Mucosa of rectum (tissue), 2 donors: ENCODE results near the gene EAF1.
"Not testable (repeated sequence)": the region's sequence is repeated elsewhere in the genome, so short reads cannot be mapped to it uniquely, and the experiment has no call there.

Experiments
- H3K27ac ChIP-seq, 2 donors: one replicate each; pipeline ENCODE4 v1.7.0; 2013; ENCODE audit warnings: inconsistent platforms in 2 of 2, low read depth in 2 of 2, low read length in 2 of 2
- H3K27me3 ChIP-seq, 2 donors: one replicate each; pipeline ENCODE4 v1.7.0; 2013; ENCODE audit warnings: low read length in 2 of 2; ENCODE audit not compliant: control insufficient read depth in 2 of 2, insufficient read depth in 2 of 2
- H3K36me3 ChIP-seq, 2 donors: one replicate each; pipeline ENCODE4 v1.7.0; 2013; ENCODE audit warnings: low read length in 2 of 2; ENCODE audit not compliant: control insufficient read depth in 2 of 2, insufficient read depth in 2 of 2
- H3K4me1 ChIP-seq, 2 donors: one replicate each; pipeline ENCODE4 v1.7.0; 2013; ENCODE audit warnings: low read length in 2 of 2, mild to moderate bottlenecking in 1 of 2; ENCODE audit not compliant: control insufficient read depth in 2 of 2, insufficient read depth in 2 of 2
- H3K4me3 ChIP-seq, 2 donors: one replicate each; pipeline ENCODE4 v1.7.0; 2013; ENCODE audit warnings: low read length in 2 of 2
- H3K9ac ChIP-seq, 2 donors: one replicate each; pipeline ENCODE4 v1.7.0; 2013; ENCODE audit warnings: low read length in 2 of 2, low read depth in 1 of 2, mild to moderate bottlenecking in 1 of 2
- H3K9me3 ChIP-seq, 2 donors: one replicate each; pipeline ENCODE4 v1.7.0; 2013; ENCODE audit warnings: low read length in 2 of 2; ENCODE audit not compliant: control insufficient read depth in 2 of 2
- donor health status: healthy.
- donor health status: Normal muscosa, but diverticular disease.

Gene EAF1

GRCh38 chr3:15451216-15452113 is 24.1 kb downstream of the EAF1 start:
- no peaks in the 10 kb centered on the region for H3K36me3 ChIP-seq
- H3K9me3 ChIP-seq = no peaks in the 10 kb centered on the region
- no peak overlapping the region for H3K27ac ChIP-seq
- no peak overlapping the region for H3K4me3 ChIP-seq
- no peaks in the 10 kb centered on the region for H3K4me1 ChIP-seq
- H3K27me3 ChIP-seq = no peaks in the 10 kb centered on the region
- H3K9ac ChIP-seq = no peak overlapping the region

GRCh38 chr3:15452156-15452555 is 24.8 kb downstream of the EAF1 start:
- Histone ChIP-seq H3K27ac (no peak overlapping the region), H3K9ac (no peak overlapping the region), H3K4me1 (no peaks in the 10 kb centered on the region), H3K27me3 (no peaks in the 10 kb centered on the region), H3K9me3 (no peaks in the 10 kb centered on the region), H3K4me3 (no peak overlapping the region), H3K36me3 (no peaks in the 10 kb centered on the region)

DNA sequence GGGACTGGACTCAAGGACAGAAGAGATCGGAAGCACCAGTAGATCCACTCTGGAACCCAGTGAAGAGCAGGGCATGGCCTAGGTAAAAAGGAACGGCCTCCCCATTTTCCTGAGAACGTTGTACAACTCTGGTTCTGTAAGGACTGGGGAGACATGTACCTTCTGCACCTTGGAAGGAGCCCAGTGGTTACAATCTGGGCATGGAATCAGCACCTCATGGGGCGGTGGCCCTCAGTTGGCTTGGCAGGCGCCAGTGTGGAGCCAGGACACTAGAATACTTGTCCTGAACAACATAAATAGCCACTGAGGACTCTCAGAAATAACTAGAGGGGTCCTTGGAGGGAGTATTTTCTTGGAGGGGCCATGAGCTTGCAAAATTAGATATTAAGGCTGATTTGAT is 25.6 kb downstream of the EAF1 start:
- Histone ChIP-seq H3K4me1 (no peaks in the 10 kb centered on the region), H3K27me3 (no peaks in the 10 kb centered on the region), H3K9me3 (no peaks in the 10 kb centered on the region), H3K27ac (no peak overlapping the region), H3K36me3 (no peaks in the 10 kb centered on the region), H3K4me3 (no peak overlapping the region), H3K9ac (no peak overlapping the region)

DNA sequence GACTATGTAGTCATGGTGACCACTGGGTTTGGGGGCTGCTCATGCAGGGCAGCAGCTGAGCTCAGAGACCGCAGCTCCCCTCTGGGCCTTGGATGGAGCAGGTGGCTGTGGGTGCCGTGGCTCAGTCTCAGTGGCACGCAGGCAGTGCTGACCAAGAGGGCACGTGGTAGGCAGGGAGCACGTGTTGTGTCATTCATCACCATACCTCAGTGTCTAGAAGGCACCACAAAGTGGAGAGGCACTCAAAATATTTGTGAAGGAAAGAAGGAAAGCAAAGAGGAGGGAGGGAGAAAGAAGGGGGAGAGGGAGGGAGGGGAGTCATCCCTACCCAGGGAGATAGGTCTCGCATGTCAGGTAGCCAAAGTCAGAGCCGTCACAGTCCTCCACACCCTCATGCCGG is 26.1 kb downstream of the EAF1 start:
- no peak overlapping the region for H3K4me3 ChIP-seq
- no peaks in the 10 kb centered on the region for H3K36me3 ChIP-seq
- H3K9me3 ChIP-seq = no peaks in the 10 kb centered on the region
- no peaks in the 10 kb centered on the region for H3K27me3 ChIP-seq
- H3K9ac ChIP-seq = no peak overlapping the region
- H3K4me1 ChIP-seq = no peaks in the 10 kb centered on the region
- no peak overlapping the region for H3K27ac ChIP-seq

- Histone ChIP-seq H3K9me3 (no peaks in the 10 kb centered on the region), H3K9ac (no peak overlapping the region), H3K36me3 (no peaks in the 10 kb centered on the region), H3K27ac (no peak overlapping the region), H3K4me3 (no peak overlapping the region), H3K27me3 (no peaks in the 10 kb centered on the region), H3K4me1 (no peaks in the 10 kb centered on the region)
These were observed 26.7 kb downstream of the EAF1 start for GRCh38 chr3:15453991-15454625.

- Histone ChIP-seq H3K9me3 (no peaks in the 10 kb centered on the region), H3K27me3 (no peaks in the 10 kb centered on the region), H3K36me3 (no peaks in the 10 kb centered on the region)
These were observed 27.6 kb downstream of the EAF1 start for GRCh38 chr3:15454965-15455364.

DNA sequence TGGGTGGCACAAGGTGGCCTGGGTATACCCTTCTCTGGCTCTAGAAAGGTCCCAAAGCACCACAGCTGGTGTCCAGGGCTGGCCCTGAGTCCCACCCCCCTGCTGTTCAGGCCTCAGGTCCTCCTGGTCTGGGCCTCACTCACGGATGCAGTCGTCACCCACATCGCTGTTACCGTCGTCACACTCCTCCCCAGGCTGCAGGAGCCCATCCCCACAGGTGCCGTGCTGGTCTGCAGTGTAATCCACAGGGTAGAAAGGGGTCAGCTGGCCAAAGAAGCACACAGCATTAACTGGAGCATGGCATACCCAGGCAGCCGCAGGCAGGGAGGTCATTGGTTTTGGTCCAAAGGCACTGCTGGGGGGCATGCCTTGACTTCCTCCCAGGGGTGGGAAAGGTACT is 28.4 kb downstream of the EAF1 start:
- Histone ChIP-seq H3K4me1 (no peaks in the 10 kb centered on the region), H3K4me3 (no peak overlapping the region), H3K36me3 (no peaks in the 10 kb centered on the region), H3K27me3 (no peaks in the 10 kb centered on the region), H3K9ac (no peak overlapping the region), H3K9me3 (no peaks in the 10 kb centered on the region), H3K27ac (no peak overlapping the region)

More at GRCh38 chr3:15454965-15455364, 27.6 kb downstream of the EAF1 start:
- Histone ChIP-seq H3K4me1 (no peaks in the 10 kb centered on the region), H3K4me3 (no peak overlapping the region), H3K9ac (no peak overlapping the region), H3K27ac (no peak overlapping the region)

DNA sequence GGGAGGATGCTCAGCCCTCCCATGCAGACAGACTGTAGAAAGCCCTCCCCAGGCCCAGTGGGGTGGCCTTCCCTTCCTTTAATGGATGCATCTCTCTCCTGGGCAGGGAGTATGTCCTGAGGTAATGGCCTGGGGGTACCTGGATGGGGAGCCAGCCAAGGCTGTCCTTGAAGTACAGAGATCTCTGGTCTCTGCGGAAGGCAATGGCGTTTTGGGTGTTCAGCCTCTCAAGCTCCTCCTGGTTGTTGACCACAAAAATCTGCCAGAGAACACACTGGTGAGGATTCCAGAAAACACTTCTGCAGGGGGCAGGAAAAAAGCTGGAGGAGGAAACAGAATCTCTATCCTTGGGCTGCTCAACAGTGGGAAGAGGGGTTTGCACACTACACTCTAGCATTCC is 28.9 kb downstream of the EAF1 start:
- no peak overlapping the region for H3K9ac ChIP-seq
- no peaks in the 10 kb centered on the region for H3K4me1 ChIP-seq
- no peak overlapping the region for H3K4me3 ChIP-seq
- no peak overlapping the region for H3K27ac ChIP-seq
- H3K9me3 ChIP-seq = no peaks in the 10 kb centered on the region
- no peaks in the 10 kb centered on the region for H3K36me3 ChIP-seq
- H3K27me3 ChIP-seq = no peaks in the 10 kb centered on the region

- not testable (repeated sequence) for H3K9ac ChIP-seq, H3K9me3 ChIP-seq, H3K27me3 ChIP-seq, H3K27ac ChIP-seq, H3K36me3 ChIP-seq, H3K4me3 ChIP-seq, H3K4me1 ChIP-seq
These were observed 29.5 kb downstream of the EAF1 start for GRCh38 chr3:15456915-15457314.

DNA sequence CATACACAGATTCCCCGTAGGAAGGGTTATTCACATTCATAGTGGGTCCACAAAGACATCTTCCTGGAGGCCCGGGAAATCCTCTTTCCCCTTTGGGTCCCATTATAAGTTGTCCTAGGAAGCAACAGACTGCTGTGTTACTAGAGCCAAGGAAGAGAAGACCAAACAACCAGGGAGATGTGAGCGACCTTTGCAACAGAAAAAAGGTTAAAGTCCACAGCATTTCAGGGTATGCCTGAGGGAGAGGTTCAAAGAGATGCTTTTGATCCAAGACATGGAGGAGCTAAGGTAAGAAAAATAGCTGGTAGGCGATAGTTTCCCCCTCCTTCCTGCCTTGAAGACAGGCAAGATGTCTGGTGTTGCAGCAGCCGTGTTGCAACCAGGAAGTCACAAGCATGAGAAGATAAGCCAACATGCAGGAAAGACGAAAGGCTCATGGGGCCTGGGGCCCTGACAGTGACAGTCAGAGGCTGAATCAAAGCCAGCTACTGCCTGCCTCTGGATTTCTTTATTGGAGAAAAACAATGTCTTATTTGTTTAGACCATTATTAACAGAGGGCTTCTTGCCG is 30.9 kb downstream of the EAF1 start:
- H3K4me1 ChIP-seq = no peaks in the 10 kb centered on the region
- no peak overlapping the region for H3K9ac ChIP-seq
- no peak overlapping the region for H3K4me3 ChIP-seq
- no peaks in the 10 kb centered on the region for H3K36me3 ChIP-seq
- no peaks in the 10 kb centered on the region for H3K27me3 ChIP-seq
- H3K27ac ChIP-seq = no peak overlapping the region
- no peaks in the 10 kb centered on the region for H3K9me3 ChIP-seq
